HCT116 (cell line): ENCODE measurements around the gene ZKSCAN2. TPM values are rescaled to one million over a fixed set of nuclear protein-coding genes. Genes with fewer than 3 reads are reported as not detected.

Source experiments
- ATAC-seq: fragments of 200-7000 bp; cut with Tn5 transposase; 2 replicates; pipeline ENCODE4 v1.9.1; 2020; ENCODE audit warnings: mild to moderate bottlenecking, moderate library complexity
- BruUV-seq: library from RNA; stranded (reverse); fragments of 400-500 nt; replicated peaks from 2 replicates; lab custom pipeline; 2021; lab: Mats Ljungman, UMichigan
- CTCF ChIA-PET: fragments of 300-600 bp; sonication (Branson Sonifier 250); formaldehyde crosslinking; loops from one replicate; lab custom pipeline; 2021; ENCODE audit warnings: antibody characterized with exemption; lab: Charles Lee
- POLR2A ChIA-PET: fragments of 300-600, 350-600 bp; sonication (Branson Sonifier 250); formaldehyde crosslinking; loops from one replicate; lab custom pipeline; 2021; ENCODE audit warnings: antibody characterized with exemption; lab: Charles Lee
- RAD21 ChIA-PET, 2 experiments: fragments of 300-600 bp; sonication (Branson Sonifier 250); formaldehyde crosslinking; loops; one replicate each; lab custom pipeline; 2023; ENCODE audit warnings: low total read pairs in 2 of 2; ENCODE audit not compliant: uncharacterized antibody in 2 of 2, unreplicated experiment in 2 of 2, low non-redundant PET in 1 of 2; lab: Charles Lee
- DNase-seq: peaks from one replicate; pipeline ENCODE4 v3.0.0-alpha.2; 2010; ENCODE audit warnings: low read depth, low spot score
- H2AFZ ChIP-seq: fragments of 200-600 bp; shearing (Covaris generic), sonication (generic); 2 replicates; pipeline ENCODE4 v1.6.1; 2017; ENCODE audit warnings: low read depth, mixed run types, mixed read lengths, antibody characterized with exemption, low read length; ENCODE audit not compliant: poor library complexity, severe bottlenecking
- H3K27ac ChIP-seq: 2 replicates; pipeline ENCODE4 v1.5.1; 2012; ENCODE audit warnings: low read depth, low read length
- H3K27me3 ChIP-seq: fragments of 200-600 bp; sonication (generic); 2 replicates; pipeline ENCODE4 v1.6.1; 2016; ENCODE audit warnings: mixed run types, low read length, mixed read lengths; ENCODE audit not compliant: insufficient read depth
- H3K36me3 ChIP-seq, 2 experiments: fragments of 200-500 bp in 1 of 2; fragments of 200-600 bp in 1 of 2; sonication (Bioruptor generic) in 1 of 2; sonication (generic) in 1 of 2; 2 replicates each; pipeline versions ENCODE4 v1.5.1 to v1.6.1; 2014 to 2016; ENCODE audit warnings: low read length in 2 of 2, inconsistent platforms in 1 of 2, mixed read lengths in 1 of 2, mixed run types in 1 of 2; ENCODE audit not compliant: insufficient read depth in 2 of 2, control insufficient read depth in 1 of 2
- H3K4me1 ChIP-seq, 2 experiments: fragments of 200-600 bp in 1 of 2; sonication (generic) in 1 of 2; 2 replicates each; pipeline versions ENCODE4 v1.5.1 to v1.6.1; 2012 to 2017; ENCODE audit warnings: low read length in 2 of 2, inconsistent platforms in 1 of 2, mild to moderate bottlenecking in 1 of 2, mixed read lengths in 1 of 2, mixed run types in 1 of 2, moderate library complexity in 1 of 2; ENCODE audit not compliant: insufficient read depth in 2 of 2, control insufficient read depth in 1 of 2
- H3K4me2 ChIP-seq: fragments of 200-600 bp; sonication (generic); 2 replicates; pipeline ENCODE4 v1.6.1; 2017; ENCODE audit warnings: mixed run types, low read length, mixed read lengths
- H3K4me3 ChIP-seq, 2 experiments: fragments of 200-600 bp in 1 of 2; sonication (generic) in 1 of 2; replicated peaks in 1 of 2; 2 replicates each; pipeline ENCODE4 v1.5.1; 2011 to 2016; ENCODE audit warnings: low read length in 2 of 2, control low read depth in 1 of 2, low read depth in 1 of 2, mild to moderate bottlenecking in 1 of 2, mixed read lengths in 1 of 2, mixed run types in 1 of 2
- H3K79me2 ChIP-seq: fragments of 200-600 bp; sonication (generic); 2 replicates; pipeline ENCODE4 v1.6.1; 2017; ENCODE audit warnings: mild to moderate bottlenecking, mixed run types, low read length, moderate library complexity, mixed read lengths; ENCODE audit not compliant: insufficient read depth
- H3K9ac ChIP-seq: fragments of 200-600 bp; sonication (generic); 2 replicates; pipeline ENCODE4 v1.6.1; 2016; ENCODE audit warnings: low read length, mixed read lengths
- H3K9me2 ChIP-seq: fragments of 200-600 bp; sonication (generic), shearing (Covaris generic); 2 replicates; pipeline ENCODE4 v1.6.1; 2017; ENCODE audit warnings: mixed run types, mild to moderate bottlenecking, moderate library complexity; ENCODE audit not compliant: insufficient read depth
- H3K9me3 ChIP-seq, 2 experiments: fragments of 200-500 bp in 1 of 2; fragments of 200-600 bp in 1 of 2; sonication (Bioruptor generic) in 1 of 2; sonication (generic) in 1 of 2; 2 replicates each; pipeline ENCODE4 v1.6.1; 2014 to 2017; ENCODE audit warnings: low read length in 2 of 2, mixed read lengths in 2 of 2, inconsistent platforms in 1 of 2, low read depth in 1 of 2, mild to moderate bottlenecking in 1 of 2, mixed run types in 1 of 2, moderate library complexity in 1 of 2; ENCODE audit not compliant: control insufficient read depth in 1 of 2, insufficient read depth in 1 of 2
- H4K20me1 ChIP-seq: fragments of 200-600 bp; sonication (generic), shearing (Covaris generic); 2 replicates; pipeline ENCODE4 v1.6.1; 2017; ENCODE audit warnings: mixed run types, mild to moderate bottlenecking, moderate library complexity; ENCODE audit not compliant: insufficient read depth
- CBX3 ChIP-seq: IDR thresholded peaks from 2 replicates; pipeline ENCODE4 v1.6.1; 2012; ENCODE audit warnings: low read depth
- ELF1 ChIP-seq: IDR thresholded peaks from 2 replicates; pipeline ENCODE4 v1.6.1; 2012; ENCODE audit warnings: low read depth, borderline replicate concordance
- EZH2phosphoT487 ChIP-seq: fragments of 200-600 bp; IDR thresholded peaks from 2 replicates; pipeline ENCODE4 v1.6.1; 2018; ENCODE audit warnings: antibody characterized with exemption, borderline replicate concordance
- JUND ChIP-seq: IDR thresholded peaks from 2 replicates; pipeline ENCODE4 v1.6.1; 2012
- MAX ChIP-seq: IDR thresholded peaks from 2 replicates; pipeline ENCODE4 v1.6.1; 2012
- POLR2A ChIP-seq: IDR thresholded peaks from 2 replicates; pipeline ENCODE4 v1.7.0; 2011; ENCODE audit warnings: borderline replicate concordance; ENCODE audit not compliant: insufficient read depth, insufficient read length; ENCODE audit errors: extremely low read depth
- POLR2AphosphoS5 ChIP-seq: IDR thresholded peaks from 2 replicates; pipeline ENCODE4 v1.6.1; 2011; ENCODE audit warnings: mild to moderate bottlenecking, low read depth, low read length, moderate library complexity
- SIN3A ChIP-seq: IDR thresholded peaks from 2 replicates; pipeline ENCODE4 v1.6.1; 2012; ENCODE audit warnings: low read depth
- SP1 ChIP-seq: IDR thresholded peaks from 2 replicates; pipeline ENCODE4 v1.6.1; 2012; ENCODE audit warnings: low read depth
- SRF ChIP-seq: IDR thresholded peaks from 2 replicates; pipeline ENCODE4 v1.6.1; 2012; ENCODE audit warnings: low read depth
- TCF7L2 ChIP-seq: IDR thresholded peaks from 2 replicates; pipeline ENCODE4 v1.7.0; 2011; ENCODE audit warnings: borderline replicate concordance, inconsistent platforms; ENCODE audit not compliant: insufficient read depth, insufficient read length; ENCODE audit errors: extremely low read depth
- ZFX ChIP-seq: fragments of 450-650 bp; IDR thresholded peaks from 2 replicates; pipeline ENCODE4 v1.6.1; 2017
- intact Hi-C: fragments of 100-400 bp; cut with micrococcal nuclease; formaldehyde crosslinking; loops from 2 replicates; pipeline ENCODE4 v1.10.0; 2022
- total RNA-seq: library from RNA; stranded (reverse); gene quantifications from one replicate; pipeline ENCODE4 v1.2.1, GENCODE V29; 2021; ENCODE audit not compliant: unreplicated experiment
- TF ChIP-seq, protein P1 (sequence below): IDR thresholded peaks from 2 replicates; pipeline ENCODE4 v1.6.1; 2012

Gene ZKSCAN2
- total RNA-seq, 1 experiment from 2014 or later = 12.3 TPM

GRCh38 chr16:25257956-25258860, 563 bp upstream of the ZKSCAN2 start:
- ChIA-PET CTCF (interaction anchor here (0.7 to 0.8 kb wide), 2 partner anchors 18 to 33 kb away, joined by 4 to 7 read pairs; no protein-coding TSS in a partner anchor), RAD21 (interaction anchor here in 1 of 2 experiments (0.6 kb wide), 1 partner anchor 26 kb away, joined by 3 read pairs; no protein-coding TSS in a partner anchor), POLR2A (interaction anchor here (0.7 kb wide), 1 partner anchor 36 kb away, joined by 3 read pairs; no protein-coding TSS in a partner anchor)
- Histone ChIP-seq H3K9me3 (no peaks in the 10 kb centered on the region), H3K4me2 (peak overlapping the region; percentile 100), H3K4me3 (peak overlapping the region; percentile 98), H3K79me2 (peaks cover 53% of the 10 kb centered on the region), H3K27ac (peak overlapping the region; percentile 99), H3K4me1 (peaks cover 11 to 25% of the 10 kb centered on the region in 2 experiments; a peak in 3 of 4 replicates), H4K20me1 (peaks cover 3% of the 10 kb centered on the region; the same call in 1 of the 2 replicates), H3K9ac (peak overlapping the region; percentile 96), H3K9me2 (no peaks in the 10 kb centered on the region), H3K27me3 (no peaks in the 10 kb centered on the region), H2AFZ (no peak overlapping the region), H3K36me3 (peaks cover 8 to 9% of the 10 kb centered on the region in 2 experiments; a peak in 3 of 4 replicates)
- TSS peak; percentile 72 for BruUV-seq
- intact Hi-C loops = loop anchor here (10.0 kb wide), 1 partner anchor 203 kb away; no protein-coding TSS in a partner anchor
- TF ChIP-seq ZFX = peak; percentile 80
- no peak; the same call in 1 of the 2 replicates for TF ChIP-seq SRF
- no peak for TF ChIP-seq EZH2phosphoT487
- peak; percentile 82; the same call in 1 of the 2 replicates for TF ChIP-seq CBX3
- peak; percentile 53 for TF ChIP-seq TCF7L2
- peak; percentile 89 for TF ChIP-seq SIN3A
- TF ChIP-seq SP1 = peak; percentile 24; the same call in 1 of the 2 replicates
- TF ChIP-seq JUND = peak; percentile 73
- TF ChIP-seq ELF1 = peak; percentile 26; the same call in 1 of the 2 replicates
- TF ChIP-seq POLR2AphosphoS5 = peak; percentile 91
- TF ChIP-seq, protein P1, sequence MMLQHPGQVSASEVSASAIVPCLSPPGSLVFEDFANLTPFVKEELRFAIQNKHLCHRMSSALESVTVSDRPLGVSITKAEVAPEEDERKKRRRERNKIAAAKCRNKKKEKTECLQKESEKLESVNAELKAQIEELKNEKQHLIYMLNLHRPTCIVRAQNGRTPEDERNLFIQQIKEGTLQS = no peak
- peak; percentile 77 for TF ChIP-seq MAX
- peak; percentile 80 for TF ChIP-seq POLR2A
- peak; percentile 92 for DNase-seq
- ATAC-seq = peak; percentile 68
